Astrocyte of the cerebellum (primary cell): ENCODE measurements around the gene P2RX3.

ENCODE experiments used
- DNase-seq: peaks from one replicate; pipeline ENCODE4 v3.0.0-alpha.2; 2011; ENCODE audit warnings: low read depth
- H3K4me3 ChIP-seq: 2 replicates; pipeline ENCODE4 v1.5.1; 2011; ENCODE audit warnings: mild to moderate bottlenecking, low read depth, low read length, moderate library complexity
- in situ Hi-C: cut with HindIII; loops from 2 replicates; pipeline ENCODE4 v1.10.0; 2017; ENCODE audit warnings: low sequenced_read_pairs
- TF ChIP-seq, protein P1 (sequence below): IDR thresholded peaks from 2 replicates; pipeline ENCODE4 v1.5.1; 2012; ENCODE audit warnings: low read length, low read depth, moderate library complexity, mild to moderate bottlenecking; ENCODE audit errors: missing control alignments

P2RX3 gene

DNA sequence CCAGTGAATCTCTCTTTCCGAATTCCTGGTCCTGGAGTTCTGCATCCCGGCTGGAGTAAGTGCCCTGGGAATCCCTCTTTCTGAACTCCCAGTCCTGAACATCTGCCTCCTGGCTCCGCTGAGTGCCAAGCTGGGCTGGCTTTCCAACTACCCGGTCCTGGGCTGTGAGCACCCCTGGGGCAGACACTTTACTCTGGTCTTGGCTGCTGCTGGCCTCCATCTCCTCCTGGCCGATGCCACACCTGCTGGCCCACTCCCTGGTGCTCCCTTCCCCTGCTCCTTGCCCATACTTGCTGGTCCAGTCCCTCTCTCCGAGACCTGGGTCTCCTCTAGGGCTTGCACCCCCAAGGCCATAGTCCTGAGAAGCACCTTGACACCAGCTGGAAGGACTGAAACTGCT lies 28.1 kb upstream of the P2RX3 start:
- TF ChIP-seq, protein P1, sequence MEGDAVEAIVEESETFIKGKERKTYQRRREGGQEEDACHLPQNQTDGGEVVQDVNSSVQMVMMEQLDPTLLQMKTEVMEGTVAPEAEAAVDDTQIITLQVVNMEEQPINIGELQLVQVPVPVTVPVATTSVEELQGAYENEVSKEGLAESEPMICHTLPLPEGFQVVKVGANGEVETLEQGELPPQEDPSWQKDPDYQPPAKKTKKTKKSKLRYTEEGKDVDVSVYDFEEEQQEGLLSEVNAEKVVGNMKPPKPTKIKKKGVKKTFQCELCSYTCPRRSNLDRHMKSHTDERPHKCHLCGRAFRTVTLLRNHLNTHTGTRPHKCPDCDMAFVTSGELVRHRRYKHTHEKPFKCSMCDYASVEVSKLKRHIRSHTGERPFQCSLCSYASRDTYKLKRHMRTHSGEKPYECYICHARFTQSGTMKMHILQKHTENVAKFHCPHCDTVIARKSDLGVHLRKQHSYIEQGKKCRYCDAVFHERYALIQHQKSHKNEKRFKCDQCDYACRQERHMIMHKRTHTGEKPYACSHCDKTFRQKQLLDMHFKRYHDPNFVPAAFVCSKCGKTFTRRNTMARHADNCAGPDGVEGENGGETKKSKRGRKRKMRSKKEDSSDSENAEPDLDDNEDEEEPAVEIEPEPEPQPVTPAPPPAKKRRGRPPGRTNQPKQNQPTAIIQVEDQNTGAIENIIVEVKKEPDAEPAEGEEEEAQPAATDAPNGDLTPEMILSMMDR, result no peak
- H3K4me3 ChIP-seq, result peak overlapping the region; percentile 52
- DNase-seq, result no peak
- in situ Hi-C loops, result no loop called here

DNA sequence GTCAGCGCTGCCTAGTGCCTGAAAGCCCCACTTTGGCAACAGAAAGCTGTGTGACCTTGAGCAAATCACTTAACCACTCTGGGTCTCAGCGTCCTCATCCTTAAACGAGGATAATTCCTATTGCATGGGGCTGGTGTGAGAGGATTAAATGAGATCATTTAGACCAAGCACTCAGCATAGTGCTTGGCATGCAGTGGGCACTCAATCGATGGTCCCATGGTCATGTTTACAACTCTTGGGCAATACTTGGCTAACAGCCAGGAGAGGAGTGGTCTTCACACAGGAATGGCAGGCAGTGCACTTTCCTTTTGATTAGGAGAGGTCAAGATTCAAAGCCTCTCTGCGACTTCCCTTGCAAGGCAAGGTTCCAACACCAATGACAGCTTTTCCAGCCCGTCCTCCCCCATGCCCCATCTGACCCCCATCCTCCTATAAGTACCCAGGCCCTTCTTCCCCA lies 27.5 kb upstream of the P2RX3 start:
- no peak for DNase-seq
- peak overlapping the region; percentile 52 for H3K4me3 ChIP-seq
- TF ChIP-seq, protein P1, result no peak
- in situ Hi-C loops, result no loop called here

DNA sequence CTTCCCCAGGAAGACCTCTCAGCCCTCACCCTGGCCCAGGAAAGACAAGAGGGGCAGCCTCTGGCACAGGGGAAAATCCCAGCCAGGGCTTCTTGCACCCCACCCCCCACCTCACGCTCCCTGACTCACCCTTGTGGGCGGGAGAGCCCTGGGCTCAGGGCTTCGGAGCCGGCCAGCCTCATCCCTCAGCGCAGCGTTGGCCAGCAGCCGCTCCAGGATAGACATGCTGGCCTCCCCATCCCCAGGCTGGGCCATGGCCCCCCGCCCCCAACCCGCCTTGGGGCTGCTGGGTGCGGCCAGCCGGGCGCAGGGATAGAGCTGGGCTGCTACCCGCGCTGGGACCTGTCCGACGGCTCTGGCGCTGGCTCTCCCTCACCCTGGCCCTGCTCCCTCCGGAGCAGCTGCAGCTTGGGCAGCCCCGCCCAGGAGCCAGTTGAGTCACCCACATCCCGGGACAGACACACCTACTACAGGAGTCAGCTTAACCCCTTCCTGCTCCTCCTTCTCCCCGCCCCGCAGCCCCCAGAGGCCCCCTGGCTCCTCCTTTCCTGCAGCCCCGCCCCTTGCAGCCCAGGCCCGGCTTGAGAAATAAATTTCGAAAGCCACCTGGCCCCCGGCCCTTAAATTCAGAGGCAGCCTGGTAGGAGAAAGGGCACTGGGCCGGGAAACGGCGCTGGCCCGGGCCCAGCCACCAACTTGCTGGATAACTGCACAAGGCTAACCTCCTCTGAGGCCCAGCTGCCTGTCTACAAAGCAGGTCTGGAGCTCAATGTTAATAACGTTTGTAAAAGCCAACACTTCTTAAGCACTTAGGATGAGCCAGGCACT lies 26.8 kb upstream of the P2RX3 start:
- in situ Hi-C loops, result no loop called here
- peak; percentile 90 for DNase-seq
- TF ChIP-seq, protein P1, result no peak
- H3K4me3 ChIP-seq, result peak overlapping the region; percentile 52

DNA sequence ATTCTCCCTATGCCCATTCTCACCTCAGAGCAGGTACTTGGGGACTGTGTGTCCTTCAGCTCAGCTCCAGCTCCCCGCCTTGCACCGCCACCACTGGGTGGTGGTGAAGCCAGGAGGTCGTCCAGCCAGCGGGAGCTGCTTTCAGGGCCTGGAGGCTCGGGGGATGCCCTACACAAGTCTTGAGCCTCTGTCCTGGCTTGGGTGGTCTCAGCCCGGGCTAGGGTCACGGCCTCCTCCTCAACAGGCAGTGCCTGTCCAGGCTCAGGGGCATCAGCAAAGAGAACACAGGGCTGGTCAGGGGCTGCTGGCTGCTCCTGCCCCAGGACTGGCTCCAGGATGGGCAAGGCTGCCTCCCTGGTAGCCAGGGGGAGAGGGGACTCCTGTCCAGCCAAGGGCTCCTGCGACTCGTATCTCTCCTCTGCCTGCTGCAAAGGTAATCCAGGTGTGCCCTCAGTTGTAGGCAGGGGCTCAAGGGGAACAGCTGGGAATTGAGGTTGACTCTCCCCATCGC lies 25.6 kb upstream of the P2RX3 start:
- no peak for DNase-seq
- in situ Hi-C loops, result no loop called here
- TF ChIP-seq, protein P1, result no peak
- no peak overlapping the region for H3K4me3 ChIP-seq

DNA sequence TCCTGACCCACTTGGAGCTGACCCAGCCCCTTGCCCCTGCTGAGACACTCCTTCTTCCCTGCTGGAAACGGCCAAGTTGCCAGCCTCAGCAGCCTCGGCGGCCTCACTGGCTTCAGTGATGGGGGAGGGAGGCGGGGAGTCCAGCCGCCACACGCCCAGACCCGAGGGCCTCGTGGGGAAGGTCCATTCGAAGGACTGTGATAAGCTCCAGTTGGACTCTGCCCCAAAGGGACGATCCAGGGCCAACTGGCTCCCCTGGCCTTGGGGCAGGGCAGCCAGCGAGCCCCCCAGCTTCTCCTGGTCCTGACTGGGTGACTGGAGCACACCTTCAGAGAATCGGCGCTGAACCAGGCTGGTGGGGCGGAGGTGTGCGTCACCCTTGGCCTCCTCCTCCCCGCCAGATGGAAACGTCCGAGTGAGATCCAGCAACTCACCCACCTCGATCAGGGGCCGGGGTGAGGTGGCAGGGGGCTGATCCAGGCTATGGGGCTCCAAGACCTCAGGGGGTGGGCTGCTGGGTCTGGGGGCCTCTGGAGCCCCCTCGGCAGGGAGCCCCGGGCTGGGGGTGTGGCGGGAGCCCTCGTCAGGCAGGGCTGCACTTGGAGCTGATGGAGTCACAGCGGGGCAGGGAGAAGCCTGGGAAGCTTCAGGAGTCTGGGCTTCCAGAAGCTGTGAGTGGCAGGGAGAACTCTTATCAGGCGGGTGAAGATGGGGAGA lies 24.9 kb upstream of the P2RX3 start:
- TF ChIP-seq, protein P1, result no peak
- no peak for DNase-seq
- H3K4me3 ChIP-seq, result no peak overlapping the region
- in situ Hi-C loops, result no loop called here

DNA sequence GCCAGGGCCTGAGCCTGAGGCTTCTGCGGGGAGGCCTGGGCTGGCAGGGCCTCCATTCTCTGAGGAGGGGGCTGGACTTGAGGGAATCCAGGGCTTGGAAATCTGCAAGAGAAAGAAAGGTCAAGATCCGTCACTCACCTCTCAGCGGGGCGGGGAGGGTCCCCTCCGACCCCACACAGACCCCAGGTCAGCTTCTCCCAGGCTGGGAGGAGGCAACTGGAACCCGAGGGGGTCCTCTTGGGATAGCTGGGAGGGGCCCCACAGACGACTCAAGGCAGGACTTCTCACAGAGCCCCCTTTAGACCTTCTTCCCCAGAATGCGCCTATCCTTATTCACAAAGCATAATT lies 24.4 kb upstream of the P2RX3 start:
- TF ChIP-seq, protein P1, result no peak
- no peak overlapping the region for H3K4me3 ChIP-seq
- in situ Hi-C loops, result no loop called here
- no peak for DNase-seq
